ENCODE data around the gene LMTK2.

DNA sequence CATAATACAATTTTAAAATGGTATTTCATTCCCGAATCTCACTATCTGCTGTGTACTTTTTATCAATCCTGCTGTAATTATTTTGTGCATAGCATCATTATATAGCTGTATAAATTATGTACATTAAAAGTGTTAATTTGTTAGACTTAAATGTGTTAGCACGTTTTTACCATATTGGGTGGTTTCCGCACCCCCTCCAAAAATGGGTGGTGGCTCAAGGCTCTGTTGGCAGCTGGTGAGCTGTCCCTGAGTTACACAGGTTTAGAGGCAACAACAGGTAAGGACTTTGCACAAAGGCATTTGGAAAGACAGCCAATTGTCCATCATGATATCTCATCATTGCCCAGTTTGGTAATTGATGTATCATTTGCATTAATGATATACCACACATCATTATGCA lies 18.6 kb upstream of the LMTK2 start:
- no peak for TF ChIP-seq POLR2AphosphoS5 (IDR thresholded peaks at IDR 0.05; ENCODE audit: low read depth, low read length)
- no peak for TF ChIP-seq POU2F2 (IDR thresholded peaks at IDR 0.05; ENCODE audit: low read depth, low read length)
- no peak for TF ChIP-seq TAF1 (IDR thresholded peaks at IDR 0.05; ENCODE audit: low read depth, low read length)
- no peak for TF ChIP-seq POLR2A (IDR thresholded peaks at IDR 0.05; ENCODE audit: low read depth, low read length)
